ENCODE data around the gene BCAS3.

Gene BCAS3

GRCh38 chr17:61053469-61053868, 375.8 kb downstream of the BCAS3 start:
- no peak overlapping the region for H3K4me3 ChIP-seq (ENCODE audit: control insufficient read depth in 1 of 7, extremely low read depth in 1 of 7, insufficient read depth in 4 of 7, low read depth in 2 of 7, low read length in 6 of 7)
- no peak overlapping the region for H3K27ac ChIP-seq (ENCODE audit: insufficient read depth in 1 of 2, low read depth in 1 of 2, low read length in 2 of 2, poor library complexity in 1 of 2, severe bottlenecking in 2 of 2)
- H3K36me3 ChIP-seq (ENCODE audit: control insufficient read depth in 4 of 4, insufficient read depth in 4 of 4, low read length in 3 of 4), result no peaks in the 10 kb centered on the region
- WGBS (ENCODE audit: insufficient coverage), result no CpG with 5 or more reads among the region's 1 CpG
- H3K27me3 ChIP-seq (replicated peaks in 2 of 5; ENCODE audit: control insufficient read depth in 4 of 5, insufficient read depth in 5 of 5, low read length in 4 of 5), result no peaks in the 10 kb centered on the region
- DNase-seq, result no peak
- H3K4me1 ChIP-seq (ENCODE audit: control extremely low read depth in 1 of 4, control insufficient read depth in 4 of 4, insufficient read depth in 4 of 4, low read length in 3 of 4), result no peaks in the 10 kb centered on the region
- H3K9me3 ChIP-seq (ENCODE audit: control extremely low read depth in 1 of 5, control insufficient read depth in 4 of 5, insufficient read depth in 2 of 5, low read depth in 1 of 5, low read length in 4 of 5), result no peaks in the 10 kb centered on the region
- ChIA-PET POLR2A (no interaction called here), CTCF (no interaction called here)

- ChIA-PET CTCF (no interaction called here), POLR2A (interaction anchor here (0.6 kb wide), 1 partner anchor 11 kb away, joined by 3 read pairs; no protein-coding TSS in a partner anchor)
- DNase-seq, result no peak
- Histone ChIP-seq H3K4me1 (ENCODE audit: control extremely low read depth in 1 of 4, control insufficient read depth in 4 of 4, insufficient read depth in 4 of 4, low read length in 3 of 4) (no peaks in the 10 kb centered on the region), H3K27me3 (replicated peaks in 2 of 5; ENCODE audit: control insufficient read depth in 4 of 5, insufficient read depth in 5 of 5, low read length in 4 of 5) (no peaks in the 10 kb centered on the region), H3K4me3 (ENCODE audit: control insufficient read depth in 1 of 7, extremely low read depth in 1 of 7, insufficient read depth in 4 of 7, low read depth in 2 of 7, low read length in 6 of 7) (no peak overlapping the region), H3K36me3 (ENCODE audit: control insufficient read depth in 4 of 4, insufficient read depth in 4 of 4, low read length in 3 of 4) (no peaks in the 10 kb centered on the region), H3K27ac (ENCODE audit: insufficient read depth in 1 of 2, low read depth in 1 of 2, low read length in 2 of 2, poor library complexity in 1 of 2, severe bottlenecking in 2 of 2) (no peak overlapping the region), H3K9me3 (ENCODE audit: control extremely low read depth in 1 of 5, control insufficient read depth in 4 of 5, insufficient read depth in 2 of 5, low read depth in 1 of 5, low read length in 4 of 5) (no peaks in the 10 kb centered on the region)
- no CpG with 5 or more reads among the region's 1 CpG for WGBS (ENCODE audit: insufficient coverage)
These were observed 376.8 kb downstream of the BCAS3 start for GRCh38 chr17:61054436-61054835.

- CTCF ChIA-PET, result no interaction called here
- no peak overlapping the region for H3K27ac ChIP-seq (ENCODE audit: insufficient read depth in 1 of 2, low read depth in 1 of 2, low read length in 2 of 2, poor library complexity in 1 of 2, severe bottlenecking in 2 of 2)
These were observed 379.6 kb downstream of the BCAS3 start for GRCh38 chr17:61057257-61057656.

GRCh38 chr17:61058066-61058465, 380.4 kb downstream of the BCAS3 start:
- ChIA-PET CTCF (no interaction called here), POLR2A (no interaction called here)
- Histone ChIP-seq H3K27ac (ENCODE audit: insufficient read depth in 1 of 2, low read depth in 1 of 2, low read length in 2 of 2, poor library complexity in 1 of 2, severe bottlenecking in 2 of 2) (no peak overlapping the region), H3K4me3 (ENCODE audit: control insufficient read depth in 1 of 7, extremely low read depth in 1 of 7, insufficient read depth in 4 of 7, low read depth in 2 of 7, low read length in 6 of 7) (no peak overlapping the region), H3K36me3 (ENCODE audit: control insufficient read depth in 4 of 4, insufficient read depth in 4 of 4, low read length in 3 of 4) (no peaks in the 10 kb centered on the region), H3K4me1 (ENCODE audit: control extremely low read depth in 1 of 4, control insufficient read depth in 4 of 4, insufficient read depth in 4 of 4, low read length in 3 of 4) (no peaks in the 10 kb centered on the region), H3K27me3 (replicated peaks in 2 of 5; ENCODE audit: control insufficient read depth in 4 of 5, insufficient read depth in 5 of 5, low read length in 4 of 5) (no peaks in the 10 kb centered on the region), H3K9me3 (ENCODE audit: control extremely low read depth in 1 of 5, control insufficient read depth in 4 of 5, insufficient read depth in 2 of 5, low read depth in 1 of 5, low read length in 4 of 5) (no peaks in the 10 kb centered on the region)
- peak in 1 of 3 donors; percentile 4 for DNase-seq
- WGBS (ENCODE audit: insufficient coverage), result 100% methylated on average over 1 of the region's 3 CpGs

More at GRCh38 chr17:61057257-61057656, 379.6 kb downstream of the BCAS3 start:
- Histone ChIP-seq H3K4me3 (ENCODE audit: control insufficient read depth in 1 of 7, extremely low read depth in 1 of 7, insufficient read depth in 4 of 7, low read depth in 2 of 7, low read length in 6 of 7) (no peak overlapping the region), H3K27me3 (replicated peaks in 2 of 5; ENCODE audit: control insufficient read depth in 4 of 5, insufficient read depth in 5 of 5, low read length in 4 of 5) (no peaks in the 10 kb centered on the region), H3K36me3 (ENCODE audit: control insufficient read depth in 4 of 4, insufficient read depth in 4 of 4, low read length in 3 of 4) (no peaks in the 10 kb centered on the region), H3K9me3 (ENCODE audit: control extremely low read depth in 1 of 5, control insufficient read depth in 4 of 5, insufficient read depth in 2 of 5, low read depth in 1 of 5, low read length in 4 of 5) (no peaks in the 10 kb centered on the region), H3K4me1 (ENCODE audit: control extremely low read depth in 1 of 4, control insufficient read depth in 4 of 4, insufficient read depth in 4 of 4, low read length in 3 of 4) (no peaks in the 10 kb centered on the region)
- POLR2A ChIA-PET, result no interaction called here
- WGBS (ENCODE audit: insufficient coverage), result 100% methylated on average over 1 of the region's 2 CpGs
- DNase-seq, result peak in 1 of 3 donors; percentile 3

GRCh38 chr17:61063528-61063927, 385.9 kb downstream of the BCAS3 start:
- ChIA-PET CTCF (no interaction called here), POLR2A (no interaction called here)
- H3K4me1 ChIP-seq (ENCODE audit: control extremely low read depth in 1 of 4, control insufficient read depth in 4 of 4, insufficient read depth in 4 of 4, low read length in 3 of 4), result peaks cover 0 to 3% (median 0%) of the 10 kb centered on the region in 4 experiments
- no peak overlapping the region for H3K27ac ChIP-seq (ENCODE audit: insufficient read depth in 1 of 2, low read depth in 1 of 2, low read length in 2 of 2, poor library complexity in 1 of 2, severe bottlenecking in 2 of 2)
- no peak overlapping the region for H3K4me3 ChIP-seq (ENCODE audit: control insufficient read depth in 1 of 7, extremely low read depth in 1 of 7, insufficient read depth in 4 of 7, low read depth in 2 of 7, low read length in 6 of 7)
- no peak for DNase-seq
- no peaks in the 10 kb centered on the region for H3K27me3 ChIP-seq (replicated peaks in 2 of 5; ENCODE audit: control insufficient read depth in 4 of 5, insufficient read depth in 5 of 5, low read length in 4 of 5)
- H3K36me3 ChIP-seq (ENCODE audit: control insufficient read depth in 4 of 4, insufficient read depth in 4 of 4, low read length in 3 of 4), result no peaks in the 10 kb centered on the region
- H3K9me3 ChIP-seq (ENCODE audit: control extremely low read depth in 1 of 5, control insufficient read depth in 4 of 5, insufficient read depth in 2 of 5, low read depth in 1 of 5, low read length in 4 of 5), result no peaks in the 10 kb centered on the region
- WGBS (ENCODE audit: insufficient coverage), result 100% methylated on average over 2 of the region's 2 CpGs

GRCh38 chr17:61064087-61064951, 386.7 kb downstream of the BCAS3 start:
- no CpG with 5 or more reads among the region's 1 CpG for WGBS (ENCODE audit: insufficient coverage)
- Histone ChIP-seq H3K36me3 (ENCODE audit: control insufficient read depth in 4 of 4, insufficient read depth in 4 of 4, low read length in 3 of 4) (no peaks in the 10 kb centered on the region), H3K4me1 (ENCODE audit: control extremely low read depth in 1 of 4, control insufficient read depth in 4 of 4, insufficient read depth in 4 of 4, low read length in 3 of 4) (peaks cover 0 to 3% (median 0%) of the 10 kb centered on the region in 4 experiments), H3K27me3 (replicated peaks in 2 of 5; ENCODE audit: control insufficient read depth in 4 of 5, insufficient read depth in 5 of 5, low read length in 4 of 5) (no peaks in the 10 kb centered on the region), H3K9me3 (ENCODE audit: control extremely low read depth in 1 of 5, control insufficient read depth in 4 of 5, insufficient read depth in 2 of 5, low read depth in 1 of 5, low read length in 4 of 5) (no peaks in the 10 kb centered on the region), H3K4me3 (ENCODE audit: control insufficient read depth in 1 of 7, extremely low read depth in 1 of 7, insufficient read depth in 4 of 7, low read depth in 2 of 7, low read length in 6 of 7) (no peak overlapping the region), H3K27ac (ENCODE audit: insufficient read depth in 1 of 2, low read depth in 1 of 2, low read length in 2 of 2, poor library complexity in 1 of 2, severe bottlenecking in 2 of 2) (no peak overlapping the region)
- ChIA-PET CTCF (no interaction called here), POLR2A (interaction anchor here (0.7 kb wide), 1 partner anchor 24 kb away, joined by 5 read pairs; no protein-coding TSS in a partner anchor)
- peak in 1 of 3 donors; percentile 2 for DNase-seq

GRCh38 chr17:61065263-61065773, 387.7 kb downstream of the BCAS3 start:
- Histone ChIP-seq H3K4me1 (ENCODE audit: control extremely low read depth in 1 of 4, control insufficient read depth in 4 of 4, insufficient read depth in 4 of 4, low read length in 3 of 4) (peaks cover 0 to 3% (median 0%) of the 10 kb centered on the region in 4 experiments), H3K27ac (ENCODE audit: insufficient read depth in 1 of 2, low read depth in 1 of 2, low read length in 2 of 2, poor library complexity in 1 of 2, severe bottlenecking in 2 of 2) (no peak overlapping the region), H3K4me3 (ENCODE audit: control insufficient read depth in 1 of 7, extremely low read depth in 1 of 7, insufficient read depth in 4 of 7, low read depth in 2 of 7, low read length in 6 of 7) (no peak overlapping the region), H3K36me3 (ENCODE audit: control insufficient read depth in 4 of 4, insufficient read depth in 4 of 4, low read length in 3 of 4) (no peaks in the 10 kb centered on the region), H3K9me3 (ENCODE audit: control extremely low read depth in 1 of 5, control insufficient read depth in 4 of 5, insufficient read depth in 2 of 5, low read depth in 1 of 5, low read length in 4 of 5) (no peaks in the 10 kb centered on the region), H3K27me3 (replicated peaks in 2 of 5; ENCODE audit: control insufficient read depth in 4 of 5, insufficient read depth in 5 of 5, low read length in 4 of 5) (no peaks in the 10 kb centered on the region)
- no peak for DNase-seq
- ChIA-PET CTCF (no interaction called here), POLR2A (no interaction called here)
- WGBS (ENCODE audit: insufficient coverage), result no CpG with 5 or more reads among the region's 2 CpGs

Measured in common myeloid progenitor, CD34-positive (primary cell).